PC-3 (cell line): ENCODE measurements around the gene SLC25A2.
"Not testable (repeated sequence)": the region's sequence is repeated elsewhere in the genome, so short reads cannot be mapped to it uniquely, and the experiment has no call there.

Experiments
- EZH2 ChIP-seq: fragments of 300-600 bp; sonication (generic); IDR thresholded peaks from one replicate; pipeline ENCODE4 v1.6.1; 2017; ENCODE audit warnings: antibody characterized with exemption, mild to moderate bottlenecking, low read length; ENCODE audit not compliant: unreplicated experiment
- TF ChIP-seq, protein P1 (sequence below): fragments of 300-600 bp; sonication (generic); conservative IDR thresholded peaks from 2 replicates; pipeline ENCODE4 v1.5.1; 2017; ENCODE audit warnings: antibody characterized with exemption, low read depth, mild to moderate bottlenecking, low read length

- TF ChIP-seq, protein P1, sequence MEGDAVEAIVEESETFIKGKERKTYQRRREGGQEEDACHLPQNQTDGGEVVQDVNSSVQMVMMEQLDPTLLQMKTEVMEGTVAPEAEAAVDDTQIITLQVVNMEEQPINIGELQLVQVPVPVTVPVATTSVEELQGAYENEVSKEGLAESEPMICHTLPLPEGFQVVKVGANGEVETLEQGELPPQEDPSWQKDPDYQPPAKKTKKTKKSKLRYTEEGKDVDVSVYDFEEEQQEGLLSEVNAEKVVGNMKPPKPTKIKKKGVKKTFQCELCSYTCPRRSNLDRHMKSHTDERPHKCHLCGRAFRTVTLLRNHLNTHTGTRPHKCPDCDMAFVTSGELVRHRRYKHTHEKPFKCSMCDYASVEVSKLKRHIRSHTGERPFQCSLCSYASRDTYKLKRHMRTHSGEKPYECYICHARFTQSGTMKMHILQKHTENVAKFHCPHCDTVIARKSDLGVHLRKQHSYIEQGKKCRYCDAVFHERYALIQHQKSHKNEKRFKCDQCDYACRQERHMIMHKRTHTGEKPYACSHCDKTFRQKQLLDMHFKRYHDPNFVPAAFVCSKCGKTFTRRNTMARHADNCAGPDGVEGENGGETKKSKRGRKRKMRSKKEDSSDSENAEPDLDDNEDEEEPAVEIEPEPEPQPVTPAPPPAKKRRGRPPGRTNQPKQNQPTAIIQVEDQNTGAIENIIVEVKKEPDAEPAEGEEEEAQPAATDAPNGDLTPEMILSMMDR, result not testable (repeated sequence)
- TF ChIP-seq EZH2, result not testable (repeated sequence)
Measured at GRCh38 chr5:141316963-141317362, 13.1 kb upstream of the SLC25A2 start.
